ENCODE data around the gene ZRANB3.
"Not testable (repeated sequence)": the region's sequence is repeated elsewhere in the genome, so short reads cannot be mapped to it uniquely, and the experiment has no call there.

The ZRANB3 gene

DNA sequence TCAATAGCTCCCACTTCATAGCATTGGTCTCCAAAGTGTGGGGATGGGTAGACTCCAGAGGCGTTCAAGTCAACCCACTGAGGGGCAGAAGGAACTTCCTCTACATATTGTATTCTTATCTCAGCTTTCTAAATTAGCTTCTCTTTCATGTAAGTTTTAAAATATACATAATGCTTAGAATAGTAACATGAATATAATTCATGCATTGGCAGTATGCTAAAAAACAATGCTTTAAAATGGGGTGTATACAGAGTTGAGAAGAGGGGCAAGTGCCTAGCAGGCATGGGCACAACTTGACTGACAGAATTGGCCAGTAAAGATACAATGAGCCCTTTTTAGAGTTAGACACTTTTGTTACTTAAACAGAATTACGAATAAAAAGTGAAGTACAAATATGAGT, 212.2 kb downstream of the ZRANB3 start:
- Mint-ChIP-seq H3K9me3 (peaks cover 6% of the 10 kb centered on the region), H3K4me1 (no peaks in the 10 kb centered on the region), H3K27me3 (no peaks in the 10 kb centered on the region), H3K4me3 (no peak overlapping the region), H3K36me3 (peaks cover 4% of the 10 kb centered on the region), H3K27ac (no peak overlapping the region)

DNA sequence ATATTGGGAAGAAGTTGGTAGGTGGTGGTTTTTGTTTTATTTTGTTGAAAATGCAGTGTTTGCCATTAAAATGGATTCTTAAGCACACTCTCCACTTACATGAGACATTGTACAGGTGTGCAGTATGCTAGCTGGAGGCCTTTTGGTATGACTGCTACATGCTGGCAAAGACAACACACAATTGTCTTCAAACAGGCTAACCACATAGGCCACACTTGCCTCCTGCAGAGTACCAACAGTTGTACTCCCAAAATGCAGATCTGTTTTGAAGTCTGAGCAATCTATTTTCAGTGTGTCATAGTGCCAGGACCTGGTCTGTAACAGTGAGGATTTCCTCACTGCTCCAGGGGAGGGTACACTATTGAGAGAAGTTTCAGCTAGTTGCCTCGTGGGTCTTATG, 213.6 kb downstream of the ZRANB3 start:
- no peaks in the 10 kb centered on the region for H3K9me3 Mint-ChIP-seq
- H3K4me1 Mint-ChIP-seq, result no peaks in the 10 kb centered on the region
- no peak overlapping the region for H3K4me3 Mint-ChIP-seq
- no peaks in the 10 kb centered on the region for H3K36me3 Mint-ChIP-seq
- H3K27me3 Mint-ChIP-seq, result no peaks in the 10 kb centered on the region
- no peak overlapping the region for H3K27ac Mint-ChIP-seq

DNA sequence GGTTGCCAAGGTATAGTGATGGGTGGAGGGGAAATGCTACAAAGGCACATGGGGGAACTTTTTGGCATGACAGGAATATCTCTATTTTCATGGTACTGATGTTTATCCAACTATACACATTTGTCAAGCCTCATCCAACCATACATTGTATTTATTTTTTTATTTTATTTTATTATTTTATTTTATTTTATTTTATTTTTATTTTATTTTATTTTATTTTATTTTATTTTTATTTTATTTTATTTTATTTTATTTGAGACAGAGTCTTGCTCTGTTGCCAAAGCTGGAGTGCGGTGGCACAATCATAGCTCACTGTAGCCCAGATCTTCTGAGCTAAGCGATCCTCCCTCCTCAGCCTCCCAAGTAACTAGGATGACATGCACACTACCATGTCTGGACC, 219.1 kb downstream of the ZRANB3 start:
- Mint-ChIP-seq H3K4me3 (no peak overlapping the region), H3K9me3 (peaks cover 7% of the 10 kb centered on the region), H3K4me1 (no peaks in the 10 kb centered on the region), H3K27me3 (no peaks in the 10 kb centered on the region), H3K36me3 (peaks cover 12% of the 10 kb centered on the region), H3K27ac (no peak overlapping the region)

DNA sequence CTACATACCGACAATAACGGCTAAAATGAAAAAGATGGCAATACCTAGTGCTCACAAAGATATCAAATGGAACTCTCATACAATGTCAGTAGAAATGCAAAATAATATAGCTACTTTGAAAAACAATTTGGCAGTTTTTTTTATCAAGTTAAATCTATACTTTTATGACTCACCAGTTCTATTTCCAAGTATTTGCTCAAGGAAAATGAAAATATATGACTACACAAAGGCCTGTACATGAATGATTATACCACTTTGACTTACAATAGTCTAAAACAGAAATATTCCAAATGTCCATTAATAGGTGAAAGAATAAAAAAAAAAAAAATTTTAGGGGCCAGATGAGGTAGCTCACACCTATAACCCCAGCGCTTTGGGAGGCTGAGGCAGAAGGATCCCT, 219.8 kb downstream of the ZRANB3 start:
- no peak overlapping the region for H3K4me3 Mint-ChIP-seq
- no peaks in the 10 kb centered on the region for H3K27me3 Mint-ChIP-seq
- no peak overlapping the region for H3K27ac Mint-ChIP-seq
- H3K36me3 Mint-ChIP-seq, result peaks cover 12% of the 10 kb centered on the region
- H3K4me1 Mint-ChIP-seq, result no peaks in the 10 kb centered on the region
- H3K9me3 Mint-ChIP-seq, result peaks cover 7% of the 10 kb centered on the region

DNA sequence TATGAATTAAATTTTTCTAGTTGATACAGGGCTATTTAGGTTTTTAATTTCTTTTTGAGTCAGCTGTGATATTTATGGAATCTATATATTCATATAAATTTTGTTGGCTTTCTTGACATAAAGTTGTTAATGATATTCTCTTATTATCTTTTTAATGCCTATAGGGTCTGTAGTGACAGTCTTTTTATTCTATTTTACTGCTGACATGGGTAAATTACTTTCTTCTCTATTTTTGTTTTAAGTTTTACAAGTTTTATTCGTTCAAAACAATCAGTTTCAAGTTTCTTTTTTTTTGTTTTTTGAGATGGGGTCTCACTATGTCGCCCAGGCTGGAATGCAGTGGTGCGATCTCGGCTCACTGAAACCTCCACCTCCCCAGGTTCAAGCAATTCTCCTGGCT, 226.3 kb downstream of the ZRANB3 start:
- no peaks in the 10 kb centered on the region for H3K4me1 Mint-ChIP-seq
- H3K36me3 Mint-ChIP-seq, result peaks cover 32% of the 10 kb centered on the region
- H3K27me3 Mint-ChIP-seq, result no peaks in the 10 kb centered on the region
- peaks cover 13% of the 10 kb centered on the region for H3K9me3 Mint-ChIP-seq
- H3K27ac Mint-ChIP-seq, result no peak overlapping the region
- H3K4me3 Mint-ChIP-seq, result no peak overlapping the region

DNA sequence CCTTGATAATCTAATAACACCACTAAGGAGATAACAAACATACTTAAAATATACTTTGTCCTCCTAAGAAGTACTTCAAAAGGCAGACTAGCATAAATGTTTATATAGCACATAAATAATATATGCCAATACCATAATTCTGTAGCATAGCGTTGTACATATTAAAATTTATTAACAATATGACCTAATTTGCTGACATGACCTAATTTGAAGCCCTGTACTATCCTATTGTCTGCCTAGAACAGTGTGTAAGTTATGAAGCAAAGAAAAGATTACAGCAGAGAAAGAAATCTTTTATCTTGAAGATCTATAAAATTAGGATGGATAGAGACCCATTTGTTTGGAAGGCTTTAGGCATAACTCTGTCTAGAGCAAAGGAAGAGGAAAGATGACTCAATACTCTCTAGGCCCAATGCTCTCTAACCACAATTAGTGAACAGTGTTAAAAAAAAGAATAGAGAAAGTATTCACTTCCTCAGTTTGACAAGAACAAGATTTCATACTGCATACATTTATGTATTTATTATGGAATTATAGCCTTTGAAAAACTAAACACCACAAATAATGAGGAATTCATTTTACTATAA, 231.3 kb downstream of the ZRANB3 start:
- H3K9me3 Mint-ChIP-seq, result peaks cover 6% of the 10 kb centered on the region
- H3K4me3 Mint-ChIP-seq, result no peak overlapping the region
- no peaks in the 10 kb centered on the region for H3K4me1 Mint-ChIP-seq
- no peaks in the 10 kb centered on the region for H3K27me3 Mint-ChIP-seq
- peaks cover 28% of the 10 kb centered on the region for H3K36me3 Mint-ChIP-seq
- H3K27ac Mint-ChIP-seq, result no peak overlapping the region

DNA sequence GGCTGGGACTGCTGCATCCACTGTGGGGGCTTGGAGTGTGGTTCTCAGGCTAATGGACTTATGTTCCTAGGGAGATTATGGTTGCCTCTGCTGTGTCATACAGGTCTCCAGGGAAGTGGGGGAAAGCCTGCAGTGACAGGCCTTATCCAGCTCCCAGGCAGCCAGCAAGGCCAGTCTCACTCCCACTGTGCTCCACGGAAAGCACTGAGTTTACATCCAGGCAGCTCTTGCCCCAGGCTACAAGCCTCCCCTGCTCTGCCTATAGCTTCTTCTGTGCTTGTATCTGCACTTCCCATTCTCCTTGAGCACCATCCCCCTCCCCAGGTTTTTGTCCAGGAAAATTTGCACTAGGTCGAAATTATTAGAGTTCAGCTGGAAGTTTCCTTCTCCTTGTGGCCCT, 231.9 kb downstream of the ZRANB3 start:
- H3K27ac Mint-ChIP-seq, result no peak overlapping the region
- H3K36me3 Mint-ChIP-seq, result peaks cover 31% of the 10 kb centered on the region
- H3K4me1 Mint-ChIP-seq, result no peaks in the 10 kb centered on the region
- H3K9me3 Mint-ChIP-seq, result peaks cover 6% of the 10 kb centered on the region
- H3K4me3 Mint-ChIP-seq, result no peak overlapping the region
- H3K27me3 Mint-ChIP-seq, result no peaks in the 10 kb centered on the region

DNA sequence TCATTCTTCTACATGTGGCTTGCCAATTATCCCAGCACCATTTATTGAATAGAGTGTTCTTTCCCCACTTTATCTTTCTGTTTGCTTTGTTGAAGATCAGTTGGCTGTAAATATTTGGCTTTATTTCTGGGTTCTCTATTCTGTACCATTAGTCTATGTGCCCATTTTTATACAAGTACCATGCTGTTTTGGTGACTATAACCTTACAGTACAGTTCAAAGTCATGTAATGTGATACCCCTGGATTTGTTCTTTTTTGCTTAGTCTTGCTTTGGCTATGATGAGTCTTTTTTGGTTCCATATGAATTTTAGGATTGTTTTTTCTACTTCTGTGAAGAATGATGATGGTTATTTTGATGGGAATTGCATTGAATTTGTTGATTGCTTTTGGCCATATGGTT, 243.9 kb downstream of the ZRANB3 start:
- H3K36me3 Mint-ChIP-seq, H3K4me1 Mint-ChIP-seq, H3K27ac Mint-ChIP-seq, H3K4me3 Mint-ChIP-seq, H3K27me3 Mint-ChIP-seq: not testable (repeated sequence)
- H3K9me3 Mint-ChIP-seq, result peaks cover 11% of the 10 kb centered on the region

DNA sequence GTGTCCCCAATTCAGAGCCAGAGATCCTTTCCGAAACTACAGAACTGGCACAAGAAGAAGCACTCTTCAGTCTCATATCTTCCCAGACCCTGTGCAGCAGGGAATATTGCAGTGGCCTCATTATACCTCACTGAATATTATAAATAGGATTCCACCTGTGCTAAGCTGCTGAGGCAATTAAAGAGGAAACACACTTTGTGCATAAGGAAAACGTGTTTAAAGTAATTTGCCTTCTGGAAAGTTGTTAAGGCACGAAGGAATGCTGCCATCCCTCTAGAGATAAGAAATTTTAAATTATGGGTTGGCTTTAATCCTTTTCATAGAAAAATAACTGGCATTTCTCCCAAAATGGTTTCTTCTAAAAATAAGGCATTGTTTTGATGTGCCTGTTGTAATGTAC, 245.6 kb downstream of the ZRANB3 start:
- no peak overlapping the region for H3K4me3 Mint-ChIP-seq
- no peak overlapping the region for H3K27ac Mint-ChIP-seq
- H3K9me3 Mint-ChIP-seq, result peaks cover 11% of the 10 kb centered on the region
- H3K27me3 Mint-ChIP-seq, result no peaks in the 10 kb centered on the region
- H3K4me1 Mint-ChIP-seq, result no peaks in the 10 kb centered on the region
- H3K36me3 Mint-ChIP-seq, result peaks cover 8% of the 10 kb centered on the region

DNA sequence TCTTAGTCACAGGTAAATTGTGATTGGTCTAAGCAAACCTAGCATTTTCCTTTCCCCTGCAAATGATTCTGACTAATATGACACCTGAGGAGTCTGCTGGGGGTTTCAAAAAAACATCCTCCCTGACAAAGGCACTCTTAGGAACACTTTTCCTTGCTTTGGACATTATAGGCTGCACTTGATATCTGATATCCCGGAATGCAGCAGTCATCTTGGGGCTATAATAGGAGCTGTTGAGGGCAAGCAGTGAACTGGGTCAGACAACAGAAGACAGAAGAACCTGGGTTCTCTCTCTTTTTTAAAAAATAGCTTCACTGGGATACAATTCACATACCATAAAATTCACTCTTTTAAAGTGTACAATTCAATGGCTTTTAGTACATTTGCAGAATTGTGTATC, 249.6 kb downstream of the ZRANB3 start:
- Mint-ChIP-seq H3K9me3 (no peaks in the 10 kb centered on the region), H3K4me3 (no peak overlapping the region), H3K4me1 (no peaks in the 10 kb centered on the region), H3K36me3 (peaks cover 4% of the 10 kb centered on the region), H3K27ac (no peak overlapping the region), H3K27me3 (no peaks in the 10 kb centered on the region)

DNA sequence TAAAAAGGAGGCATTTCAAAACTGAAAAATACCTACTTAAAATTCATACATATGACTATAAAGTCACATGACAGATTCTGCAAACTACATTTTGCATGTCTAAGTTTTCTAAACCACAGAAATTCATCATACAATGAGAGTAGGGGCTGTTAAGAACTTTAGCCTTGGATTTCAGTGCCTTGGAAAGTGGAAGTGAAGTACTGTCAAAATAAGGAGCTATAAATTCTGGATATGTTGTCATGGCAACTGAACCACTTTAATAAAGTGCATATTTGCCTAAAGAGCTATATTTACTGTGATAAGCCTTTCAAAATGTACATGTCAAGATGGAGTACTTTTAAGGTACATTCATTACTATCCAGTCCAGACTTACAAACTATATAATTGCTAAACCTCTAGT, 251.8 kb downstream of the ZRANB3 start:
- H3K36me3 Mint-ChIP-seq, result peaks cover 8% of the 10 kb centered on the region
- H3K9me3 Mint-ChIP-seq, result peaks cover 6% of the 10 kb centered on the region
- no peak overlapping the region for H3K4me3 Mint-ChIP-seq
- no peaks in the 10 kb centered on the region for H3K4me1 Mint-ChIP-seq
- H3K27me3 Mint-ChIP-seq, result no peaks in the 10 kb centered on the region
- H3K27ac Mint-ChIP-seq, result no peak overlapping the region

DNA sequence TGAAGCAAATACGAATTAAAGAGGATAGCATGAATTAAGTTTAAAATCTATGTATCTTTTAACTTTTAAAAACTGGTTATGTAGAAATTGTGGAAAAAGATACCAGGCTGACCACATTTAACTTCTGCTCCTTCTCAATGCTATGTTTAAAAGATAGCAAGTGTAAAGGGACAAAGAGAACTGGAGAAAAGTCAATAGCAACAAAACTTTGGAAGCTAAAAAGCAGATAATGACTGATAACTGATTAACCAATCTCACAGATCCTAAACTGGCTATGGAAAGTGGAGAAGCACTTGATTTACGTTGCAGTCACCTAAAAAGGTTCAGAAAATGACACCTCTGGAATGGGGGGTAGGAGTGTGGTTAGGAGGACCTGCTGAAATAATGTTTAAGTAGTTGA, 254.5 kb downstream of the ZRANB3 start:
- Mint-ChIP-seq H3K36me3 (peaks cover 12% of the 10 kb centered on the region), H3K9me3 (peaks cover 6% of the 10 kb centered on the region), H3K4me1 (no peaks in the 10 kb centered on the region), H3K4me3 (no peak overlapping the region), H3K27ac (no peak overlapping the region), H3K27me3 (no peaks in the 10 kb centered on the region)

DNA sequence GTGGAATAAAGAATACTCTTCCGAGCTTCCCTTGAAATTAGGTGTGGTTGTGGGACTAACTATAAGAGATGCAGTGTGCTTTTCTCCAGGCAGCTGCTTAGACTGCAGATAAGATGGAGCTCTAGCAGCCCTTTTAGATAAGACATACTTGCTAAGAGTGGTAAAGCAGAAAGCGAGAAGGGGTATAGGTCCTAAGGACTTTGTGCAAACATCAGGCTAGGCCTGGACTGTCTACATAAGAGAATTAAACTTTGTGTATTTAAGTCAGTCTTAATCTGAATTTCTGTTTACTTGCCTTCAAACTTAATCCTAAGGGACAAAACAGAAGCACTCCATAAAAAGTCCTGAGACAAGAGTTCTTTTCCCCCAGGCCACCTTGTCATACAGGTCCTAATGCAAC, 260.0 kb downstream of the ZRANB3 start:
- Mint-ChIP-seq H3K36me3 (peaks cover 12% of the 10 kb centered on the region), H3K9me3 (peaks cover 4% of the 10 kb centered on the region), H3K27me3 (no peaks in the 10 kb centered on the region), H3K4me1 (no peaks in the 10 kb centered on the region), H3K27ac (no peak overlapping the region), H3K4me3 (no peak overlapping the region)

DNA sequence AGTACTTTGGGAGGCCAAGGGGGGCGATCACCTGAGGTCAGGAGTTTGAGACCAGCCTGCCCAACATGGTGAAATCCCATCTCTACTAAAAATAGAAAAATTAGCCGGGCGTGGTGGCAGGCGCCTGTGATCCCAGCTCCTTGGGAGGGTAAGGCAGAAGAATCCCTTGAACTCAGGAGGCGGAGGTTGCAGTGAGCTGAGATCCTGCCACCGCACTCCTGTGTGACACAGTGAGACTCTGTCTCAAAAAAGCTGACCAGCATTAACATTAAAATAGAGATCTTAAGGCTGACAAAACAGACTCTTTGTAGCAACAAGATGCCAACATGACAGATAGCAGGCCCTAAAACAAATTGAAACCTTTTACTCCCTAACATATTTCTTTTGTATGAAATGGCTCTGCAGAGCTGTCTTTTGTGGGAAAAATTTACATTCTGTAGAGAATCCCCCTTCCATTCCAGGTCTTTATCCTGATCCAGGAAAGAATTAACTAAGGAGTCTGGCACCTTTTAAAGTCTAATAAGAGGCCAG, 265.0 kb downstream of the ZRANB3 start:
- H3K9me3 Mint-ChIP-seq, result no peaks in the 10 kb centered on the region
- H3K27ac Mint-ChIP-seq, result no peak overlapping the region
- H3K4me3 Mint-ChIP-seq, result no peak overlapping the region
- H3K4me1 Mint-ChIP-seq, result no peaks in the 10 kb centered on the region
- no peaks in the 10 kb centered on the region for H3K27me3 Mint-ChIP-seq
- peaks cover 4% of the 10 kb centered on the region for H3K36me3 Mint-ChIP-seq

DNA sequence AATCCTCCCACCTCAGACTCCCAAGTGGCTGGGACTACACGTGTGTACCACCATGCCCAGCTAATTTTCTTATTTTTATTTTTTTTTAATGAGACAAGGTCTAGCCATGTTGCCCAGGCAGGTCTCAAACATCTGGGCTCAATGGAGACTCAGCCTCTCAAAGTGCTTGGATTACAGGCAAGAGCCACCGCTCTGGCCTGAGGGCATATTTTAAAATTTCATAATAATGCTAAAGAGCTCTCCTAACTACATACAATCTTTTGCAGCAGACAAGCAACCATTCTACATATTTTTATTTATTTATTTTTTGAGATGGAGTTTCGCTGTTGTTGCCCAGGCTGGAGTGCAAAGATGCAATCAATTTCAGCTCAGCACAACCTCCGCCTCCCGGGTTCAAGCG, 271.9 kb downstream of the ZRANB3 start:
- no peak overlapping the region for H3K27ac Mint-ChIP-seq
- H3K4me3 Mint-ChIP-seq, result no peak overlapping the region
- H3K27me3 Mint-ChIP-seq, result no peaks in the 10 kb centered on the region
- H3K9me3 Mint-ChIP-seq, result no peaks in the 10 kb centered on the region
- H3K4me1 Mint-ChIP-seq, result no peaks in the 10 kb centered on the region
- peaks cover 2% of the 10 kb centered on the region for H3K36me3 Mint-ChIP-seq

DNA sequence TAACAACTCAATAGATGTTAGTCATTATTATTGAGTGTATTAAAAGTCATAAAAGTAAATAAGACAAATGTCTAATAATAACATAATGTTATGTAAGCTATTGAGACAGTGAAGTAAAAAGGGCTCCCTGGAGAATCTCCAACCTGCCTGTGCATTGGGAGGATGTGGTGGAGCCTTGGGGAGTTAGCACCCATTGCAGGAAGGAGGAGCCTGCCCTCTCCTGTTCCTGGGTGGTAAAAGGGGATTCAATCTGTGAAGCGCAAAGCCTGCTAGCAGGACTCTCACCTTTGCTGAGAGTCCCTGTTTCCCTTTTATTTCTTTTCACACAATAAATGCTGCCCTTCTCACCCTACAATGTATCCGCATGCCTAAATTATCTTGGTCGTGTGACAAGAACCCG, 272.8 kb downstream of the ZRANB3 start:
- no peaks in the 10 kb centered on the region for H3K4me1 Mint-ChIP-seq
- H3K9me3 Mint-ChIP-seq, result no peaks in the 10 kb centered on the region
- H3K4me3 Mint-ChIP-seq, result no peak overlapping the region
- no peaks in the 10 kb centered on the region for H3K27me3 Mint-ChIP-seq
- H3K36me3 Mint-ChIP-seq, result peaks cover 2% of the 10 kb centered on the region
- H3K27ac Mint-ChIP-seq, result no peak overlapping the region

DNA sequence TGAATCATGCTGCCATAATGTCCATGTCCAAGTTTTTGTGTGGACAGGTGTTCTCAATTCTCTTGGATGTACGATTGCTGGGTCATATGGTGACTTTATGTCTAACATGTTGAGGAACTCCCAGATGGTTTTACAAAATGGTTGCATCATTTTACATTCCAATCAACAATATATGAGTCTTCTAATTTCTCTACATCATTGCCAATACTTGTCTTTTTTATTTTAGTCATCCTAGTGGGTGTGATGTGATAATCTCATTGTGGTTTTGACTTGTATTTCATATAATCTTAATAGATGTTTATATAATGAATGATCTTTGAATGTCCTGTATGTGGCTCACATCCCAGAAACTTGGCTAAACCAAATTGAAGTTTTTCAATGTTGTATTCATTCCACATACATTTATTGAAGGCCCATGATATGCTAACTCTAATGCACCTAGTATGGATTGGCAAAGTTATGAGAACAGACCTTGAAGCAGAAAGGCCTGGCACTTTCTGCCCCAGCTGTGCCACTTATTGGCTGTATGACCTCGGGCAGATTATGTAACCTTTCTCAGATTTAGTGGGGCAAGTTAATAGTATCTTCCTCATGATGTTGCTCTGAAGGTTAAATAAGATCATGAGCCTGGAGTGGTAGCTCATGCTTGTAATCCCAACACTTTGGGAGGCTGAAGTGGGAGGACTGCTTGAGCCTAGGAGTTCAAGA, 273.5 kb downstream of the ZRANB3 start:
- Mint-ChIP-seq H3K36me3 (peaks cover 4% of the 10 kb centered on the region), H3K27ac (no peak overlapping the region), H3K9me3 (no peaks in the 10 kb centered on the region), H3K4me3 (no peak overlapping the region), H3K4me1 (no peaks in the 10 kb centered on the region), H3K27me3 (no peaks in the 10 kb centered on the region)
